ENCODE data around the gene FTHL17. TPM values are rescaled to one million over a fixed set of nuclear protein-coding genes. Genes with fewer than 3 reads are reported as not detected.

FTHL17 gene
- total and polyA plus RNA-seq, 7 experiments from 2014 or later: not detected

DNA sequence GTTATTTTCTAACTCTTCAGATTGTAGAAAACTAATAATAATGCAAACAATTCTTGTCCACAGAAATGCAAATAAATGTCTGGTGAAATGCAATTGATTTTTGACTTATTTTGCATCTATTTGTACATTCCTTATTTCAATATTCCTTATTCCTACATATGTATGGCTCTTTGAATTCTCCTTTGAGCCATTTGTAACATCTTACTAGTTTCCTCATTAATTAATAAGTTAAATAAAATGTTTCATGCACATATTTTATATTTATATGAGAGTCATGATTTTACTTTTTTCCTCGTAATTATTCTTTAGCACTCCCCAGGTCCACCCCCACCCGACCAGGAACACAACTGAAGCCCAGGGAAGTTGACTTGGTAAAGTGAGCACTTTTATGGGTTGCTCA, 2.7 kb upstream of the FTHL17 start:
- no peak overlapping the region for H3K27ac ChIP-seq (ENCODE audit: low read depth, low read length)
- POLR2A ChIA-PET: no interaction called here
- no peaks in the 10 kb centered on the region for H3K36me3 ChIP-seq (ENCODE audit: control insufficient read depth in 2 of 3, insufficient read depth in 3 of 3, low read length in 3 of 3)
- intact Hi-C loops (cut with micrococcal nuclease): no loop called here
- CTCF ChIA-PET: no interaction called here
- H3K9me3 ChIP-seq (ENCODE audit: control insufficient read depth in 2 of 3, low read length in 3 of 3): no peaks in the 10 kb centered on the region
- H3K27me3 ChIP-seq (ENCODE audit: control insufficient read depth in 2 of 2, insufficient read depth in 2 of 2, low read length in 2 of 2): no peaks in the 10 kb centered on the region
- no peaks in the 10 kb centered on the region for H3K27me3 Mint-ChIP-seq
- H3K36me3 Mint-ChIP-seq: peaks cover 0 to 6% (median 3%) of the 10 kb centered on the region in 5 donors
- H3K27ac Mint-ChIP-seq: no peak overlapping the region
- peaks cover 0 to 6% (median 0%) of the 10 kb centered on the region in 7 donors for H3K4me1 Mint-ChIP-seq
- no peaks in the 10 kb centered on the region for H3K4me1 ChIP-seq (ENCODE audit: control insufficient read depth in 2 of 2, insufficient read depth in 2 of 2, low read length in 2 of 2)
- peaks cover 0 to 23% (median 5%) of the 10 kb centered on the region in 11 donors for H3K9me3 Mint-ChIP-seq
- DNase-seq (no peak), ATAC-seq (no peak)
- H3K4me3 ChIP-seq (ENCODE audit: low read length): no peak overlapping the region
- no peak overlapping the region for H3K4me3 Mint-ChIP-seq

GRCh38 chrX:31071262-31071661, 579 bp downstream of the FTHL17 start:
- DNase-seq: no peak
- Mint-ChIP-seq H3K9me3 (peaks cover 0 to 23% (median 5%) of the 10 kb centered on the region in 11 donors), H3K27me3 (no peaks in the 10 kb centered on the region), H3K27ac (no peak overlapping the region), H3K4me1 (peaks cover 0 to 16% (median 0%) of the 10 kb centered on the region in 7 donors), H3K36me3 (peaks cover 0 to 6% (median 3%) of the 10 kb centered on the region in 5 donors), H3K4me3 (no peak overlapping the region)
- no peak overlapping the region for H3K4me3 ChIP-seq (ENCODE audit: low read length)
- no peak for ATAC-seq
- H3K36me3 ChIP-seq (ENCODE audit: control insufficient read depth in 2 of 3, insufficient read depth in 3 of 3, low read length in 3 of 3): no peaks in the 10 kb centered on the region
- no peaks in the 10 kb centered on the region for H3K27me3 ChIP-seq (ENCODE audit: control insufficient read depth in 2 of 2, insufficient read depth in 2 of 2, low read length in 2 of 2)
- ChIA-PET POLR2A (no interaction called here), CTCF (no interaction called here)
- intact Hi-C loops (cut with micrococcal nuclease): no loop called here
- no peaks in the 10 kb centered on the region for H3K4me1 ChIP-seq (ENCODE audit: control insufficient read depth in 2 of 2, insufficient read depth in 2 of 2, low read length in 2 of 2)
- H3K27ac ChIP-seq (ENCODE audit: low read depth, low read length): no peak overlapping the region
- H3K9me3 ChIP-seq (ENCODE audit: control insufficient read depth in 2 of 3, low read length in 3 of 3): no peaks in the 10 kb centered on the region

GRCh38 chrX:31070057-31070468, 1.8 kb downstream of the FTHL17 start:
- H3K4me3 Mint-ChIP-seq: no peak overlapping the region
- H3K27ac Mint-ChIP-seq: no peak overlapping the region
- ATAC-seq (peak; percentile 44), DNase-seq (no peak)
- POLR2A ChIA-PET: no interaction called here
- Histone ChIP-seq H3K27ac (ENCODE audit: low read depth, low read length) (no peak overlapping the region), H3K4me3 (ENCODE audit: low read length) (no peak overlapping the region), H3K4me1 (ENCODE audit: control insufficient read depth in 2 of 2, insufficient read depth in 2 of 2, low read length in 2 of 2) (no peaks in the 10 kb centered on the region), H3K9me3 (ENCODE audit: control insufficient read depth in 2 of 3, low read length in 3 of 3) (no peaks in the 10 kb centered on the region), H3K36me3 (ENCODE audit: control insufficient read depth in 2 of 3, insufficient read depth in 3 of 3, low read length in 3 of 3) (no peaks in the 10 kb centered on the region), H3K27me3 (ENCODE audit: control insufficient read depth in 2 of 2, insufficient read depth in 2 of 2, low read length in 2 of 2) (no peaks in the 10 kb centered on the region)
- H3K36me3 Mint-ChIP-seq: peaks cover 0 to 6% (median 3%) of the 10 kb centered on the region in 5 donors
- CTCF ChIA-PET: no interaction called here
- intact Hi-C loops (cut with micrococcal nuclease): no loop called here
- peaks cover 0 to 18% (median 3%) of the 10 kb centered on the region in 11 donors for H3K9me3 Mint-ChIP-seq
- H3K27me3 Mint-ChIP-seq: no peaks in the 10 kb centered on the region
- H3K4me1 Mint-ChIP-seq: peaks cover 0 to 16% (median 0%) of the 10 kb centered on the region in 7 donors

DNA sequence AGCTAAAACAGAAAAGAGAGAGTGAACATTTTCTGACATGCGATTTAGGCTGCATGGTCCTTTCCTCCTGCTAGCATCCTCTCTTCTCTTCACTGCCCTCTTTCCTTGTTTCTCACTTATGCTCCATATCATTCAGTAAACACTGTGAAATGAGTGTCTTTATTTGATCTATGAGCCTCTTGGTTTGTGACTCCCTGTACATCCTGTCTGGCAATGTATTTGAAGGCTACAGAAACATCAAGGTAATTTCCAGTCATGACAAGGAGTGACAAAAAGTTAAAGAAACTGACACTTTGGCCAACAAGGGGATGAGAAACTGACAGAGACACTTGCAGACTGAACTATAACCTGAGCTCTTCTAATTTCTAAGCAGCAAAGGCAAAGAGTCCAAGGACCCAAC, 8.7 kb downstream of the FTHL17 start:
- intact Hi-C loops (cut with micrococcal nuclease): loop anchor here in 1 of 2 donors (5.0 kb wide), 1 partner anchor 34 kb away; no protein-coding TSS in a partner anchor
- no peak for DNase-seq
- ChIA-PET CTCF (no interaction called here), POLR2A (no interaction called here)
- Histone ChIP-seq H3K27ac (ENCODE audit: low read depth, low read length) (no peak overlapping the region), H3K27me3 (ENCODE audit: control insufficient read depth in 2 of 2, insufficient read depth in 2 of 2, low read length in 2 of 2) (no peaks in the 10 kb centered on the region), H3K4me3 (ENCODE audit: low read length) (no peak overlapping the region), H3K9me3 (ENCODE audit: control insufficient read depth in 2 of 3, low read length in 3 of 3) (no peaks in the 10 kb centered on the region), H3K4me1 (ENCODE audit: control insufficient read depth in 2 of 2, insufficient read depth in 2 of 2, low read length in 2 of 2) (no peaks in the 10 kb centered on the region), H3K36me3 (ENCODE audit: control insufficient read depth in 2 of 3, insufficient read depth in 3 of 3, low read length in 3 of 3) (no peaks in the 10 kb centered on the region)
- Mint-ChIP-seq H3K36me3 (peaks cover 0 to 4% (median 0%) of the 10 kb centered on the region in 5 donors), H3K4me3 (peak overlapping the region in 1 of 10 donors; percentile 17), H3K27me3 (no peaks in the 10 kb centered on the region), H3K4me1 (peaks cover 0 to 7% (median 0%) of the 10 kb centered on the region in 7 donors), H3K27ac (peak overlapping the region in 1 of 9 donors; percentile 76), H3K9me3 (peaks cover 0 to 2% (median 0%) of the 10 kb centered on the region in 11 donors)
- ATAC-seq: no peak

DNA sequence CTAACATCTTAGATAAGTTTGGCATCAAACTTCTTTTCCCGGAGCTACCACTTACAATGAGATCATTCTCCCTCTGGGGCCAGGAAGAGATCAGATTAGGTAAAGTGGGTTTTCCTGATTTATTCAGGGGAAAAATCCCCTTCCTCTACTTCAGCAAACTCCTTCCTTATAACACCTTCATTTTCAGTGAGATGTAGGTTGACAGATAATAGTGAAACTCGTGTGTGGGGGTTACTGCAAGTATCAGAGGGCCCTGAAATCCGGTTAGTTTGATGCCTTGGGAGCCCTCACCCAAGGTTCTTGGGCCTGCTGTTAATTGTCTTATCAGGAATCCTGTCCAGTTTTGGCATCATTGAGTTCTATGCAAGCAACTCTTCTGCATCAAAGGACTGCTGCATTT, 10.8 kb downstream of the FTHL17 start:
- ChIA-PET CTCF (no interaction called here), POLR2A (no interaction called here)
- Mint-ChIP-seq H3K27me3 (no peaks in the 10 kb centered on the region), H3K4me3 (no peak overlapping the region), H3K36me3 (peaks cover 0 to 4% (median 0%) of the 10 kb centered on the region in 5 donors), H3K4me1 (peaks cover 0 to 7% (median 0%) of the 10 kb centered on the region in 7 donors), H3K9me3 (no peaks in the 10 kb centered on the region), H3K27ac (no peak overlapping the region)
- ATAC-seq: no peak
- intact Hi-C loops (cut with micrococcal nuclease): loop anchor here in 1 of 2 donors (5.0 kb wide), 1 partner anchor 36 kb away; no protein-coding TSS in a partner anchor
- Histone ChIP-seq H3K36me3 (ENCODE audit: control insufficient read depth in 2 of 3, insufficient read depth in 3 of 3, low read length in 3 of 3) (no peaks in the 10 kb centered on the region), H3K27me3 (ENCODE audit: control insufficient read depth in 2 of 2, insufficient read depth in 2 of 2, low read length in 2 of 2) (no peaks in the 10 kb centered on the region), H3K27ac (ENCODE audit: low read depth, low read length) (no peak overlapping the region), H3K4me1 (ENCODE audit: control insufficient read depth in 2 of 2, insufficient read depth in 2 of 2, low read length in 2 of 2) (no peaks in the 10 kb centered on the region), H3K4me3 (ENCODE audit: low read length) (no peak overlapping the region), H3K9me3 (ENCODE audit: control insufficient read depth in 2 of 3, low read length in 3 of 3) (no peaks in the 10 kb centered on the region)
- no peak for DNase-seq

GRCh38 chrX:31060016-31060415, 11.8 kb downstream of the FTHL17 start:
- Mint-ChIP-seq H3K27ac (no peak overlapping the region), H3K4me1 (peaks cover 0 to 7% (median 0%) of the 10 kb centered on the region in 7 donors), H3K36me3 (peaks cover 0 to 6% (median 0%) of the 10 kb centered on the region in 5 donors), H3K4me3 (no peak overlapping the region), H3K27me3 (no peaks in the 10 kb centered on the region), H3K9me3 (peaks cover 0 to 6% (median 0%) of the 10 kb centered on the region in 11 donors)
- Histone ChIP-seq H3K27me3 (ENCODE audit: control insufficient read depth in 2 of 2, insufficient read depth in 2 of 2, low read length in 2 of 2) (no peaks in the 10 kb centered on the region), H3K27ac (ENCODE audit: low read depth, low read length) (no peak overlapping the region), H3K4me1 (ENCODE audit: control insufficient read depth in 2 of 2, insufficient read depth in 2 of 2, low read length in 2 of 2) (no peaks in the 10 kb centered on the region), H3K36me3 (ENCODE audit: control insufficient read depth in 2 of 3, insufficient read depth in 3 of 3, low read length in 3 of 3) (no peaks in the 10 kb centered on the region), H3K9me3 (ENCODE audit: control insufficient read depth in 2 of 3, low read length in 3 of 3) (no peaks in the 10 kb centered on the region), H3K4me3 (ENCODE audit: low read length) (no peak overlapping the region)
- ATAC-seq (no peak), DNase-seq (no peak)
- CTCF ChIA-PET: no interaction called here
- intact Hi-C loops (cut with micrococcal nuclease): loop anchor here in 1 of 2 donors (5.0 kb wide), 1 partner anchor 37 kb away; no protein-coding TSS in a partner anchor
- POLR2A ChIA-PET: no interaction called here

- H3K27me3 ChIP-seq (ENCODE audit: control insufficient read depth in 2 of 2, insufficient read depth in 2 of 2, low read length in 2 of 2): no peaks in the 10 kb centered on the region
- DNase-seq: no peak
- peaks cover 0 to 6% (median 0%) of the 10 kb centered on the region in 11 donors for H3K9me3 Mint-ChIP-seq
- no peaks in the 10 kb centered on the region for H3K9me3 ChIP-seq (ENCODE audit: control insufficient read depth in 2 of 3, low read length in 3 of 3)
- no peaks in the 10 kb centered on the region for H3K4me1 ChIP-seq (ENCODE audit: control insufficient read depth in 2 of 2, insufficient read depth in 2 of 2, low read length in 2 of 2)
- no peak overlapping the region for H3K27ac Mint-ChIP-seq
- ChIA-PET POLR2A (no interaction called here), CTCF (no interaction called here)
- H3K4me3 ChIP-seq (ENCODE audit: low read length): no peak overlapping the region
- no peak overlapping the region for H3K4me3 Mint-ChIP-seq
- no peak for ATAC-seq
- H3K27me3 Mint-ChIP-seq: peaks cover 0 to 4% (median 0%) of the 10 kb centered on the region in 5 donors
- H3K36me3 Mint-ChIP-seq: peaks cover 0 to 4% (median 0%) of the 10 kb centered on the region in 5 donors
- H3K27ac ChIP-seq (ENCODE audit: low read depth, low read length): no peak overlapping the region
- intact Hi-C loops (cut with micrococcal nuclease): no loop called here
- H3K36me3 ChIP-seq (ENCODE audit: control insufficient read depth in 2 of 3, insufficient read depth in 3 of 3, low read length in 3 of 3): no peaks in the 10 kb centered on the region
- peaks cover 0 to 5% (median 0%) of the 10 kb centered on the region in 7 donors for H3K4me1 Mint-ChIP-seq
Observed at GRCh38 chrX:31058284-31058683, 13.6 kb downstream of the FTHL17 start.

All from naive thymus-derived CD4-positive, alpha-beta T cell (primary cell).